Fibroblast of lung (primary cell): ENCODE results near the gene WNT6. TPM values are rescaled to one million over a fixed set of nuclear protein-coding genes. Genes with fewer than 3 reads are reported as not detected.
A peak's percentile ranks its signal among the peaks of the same experiment; 100 is the strongest.

ENCODE experiments used
- DNase-seq, 2 donors: peaks; one replicate each; pipeline versions ENCODE4 v3.0.0 to v3.0.0-alpha.2; 2010; ENCODE audit warnings: low read depth in 2 of 2
- H2AFZ ChIP-seq: 2 replicates; pipeline ENCODE4 v1.5.1; 2012; ENCODE audit warnings: low read length, control low read depth, inconsistent platforms
- H3K27ac ChIP-seq: 2 replicates; pipeline ENCODE4 v1.5.1; 2011; ENCODE audit warnings: low read length, control low read depth; ENCODE audit not compliant: insufficient read depth
- H3K27me3 ChIP-seq: 2 replicates; pipeline ENCODE4 v1.5.1; 2011; ENCODE audit warnings: mild to moderate bottlenecking, low read length; ENCODE audit not compliant: control insufficient read depth, insufficient read depth
- H3K36me3 ChIP-seq: 2 replicates; pipeline ENCODE4 v1.5.1; 2011; ENCODE audit warnings: low read length; ENCODE audit not compliant: control insufficient read depth, insufficient read depth
- H3K4me1 ChIP-seq: 2 replicates; pipeline ENCODE4 v1.5.1; 2011; ENCODE audit warnings: low read length; ENCODE audit not compliant: control insufficient read depth, insufficient read depth; ENCODE audit errors: extremely low read depth
- H3K4me2 ChIP-seq: 2 replicates; pipeline ENCODE4 v1.5.1; 2011; ENCODE audit warnings: low read length, control low read depth; ENCODE audit not compliant: insufficient read depth; ENCODE audit errors: extremely low read depth
- H3K4me3 ChIP-seq, 4 experiments: fragments of 200-600 bp in 1 of 4; sonication (generic) in 1 of 4; replicated peaks in 1 of 4; 2 replicates each; pipeline ENCODE4 v1.5.1; 2011 to 2016; ENCODE audit warnings: low read length in 4 of 4, low read depth in 3 of 4, mild to moderate bottlenecking in 3 of 4, control low read depth in 2 of 4, inconsistent platforms in 1 of 4, mixed read lengths in 1 of 4; ENCODE audit not compliant: insufficient read depth in 1 of 4; ENCODE audit errors: control extremely low read depth in 1 of 4
- H3K79me2 ChIP-seq: 2 replicates; pipeline ENCODE4 v1.5.1; 2012; ENCODE audit warnings: mild to moderate bottlenecking, low read length, inconsistent platforms; ENCODE audit not compliant: control insufficient read depth, insufficient read depth
- H3K9ac ChIP-seq: 2 replicates; pipeline ENCODE4 v1.5.1; 2011; ENCODE audit warnings: mild to moderate bottlenecking, low read length, control low read depth; ENCODE audit not compliant: insufficient read depth
- H3K9me3 ChIP-seq: 2 replicates; pipeline ENCODE4 v1.5.1; 2012; ENCODE audit warnings: low read depth, low read length; ENCODE audit not compliant: control insufficient read depth, insufficient read depth
- H4K20me1 ChIP-seq: 2 replicates; pipeline ENCODE4 v1.5.1; 2011; ENCODE audit warnings: low read length; ENCODE audit not compliant: control insufficient read depth, insufficient read depth; ENCODE audit errors: extremely low read depth
- EZH2 ChIP-seq: IDR thresholded peaks from 2 replicates; pipeline ENCODE4 v1.5.1; 2012; ENCODE audit warnings: low read length, control low read depth, mild to moderate bottlenecking; ENCODE audit errors: missing control alignments
- polyA plus RNA-seq, 2 donors: library from polyadenylated mRNA; depleted of rRNA in 1 of 2; stranded (reverse) in 1 of 2; unstranded in 1 of 2; fragments of >200 nt; gene quantifications; 2 replicates each; pipeline ENCODE4 v1.2.1, GENCODE V29; 2011 to 2012; ENCODE audit warnings: missing spikeins in 1 of 2
- total RNA-seq: library from RNA; depleted of rRNA; stranded (reverse); fragments of >200 nt; gene quantifications from 2 replicates; pipeline ENCODE4 v1.2.1, GENCODE V29; 2014
- TF ChIP-seq, protein P1 (sequence below), 2 donors: IDR thresholded peaks in 1 of 2; conservative IDR thresholded peaks in 1 of 2; 1 replicate in 1 of 2; 2 replicates in 1 of 2; pipeline ENCODE4 v1.5.1; 2011 to 2012; ENCODE audit warnings: low read length in 2 of 2, control low read depth in 1 of 2, inconsistent platforms in 1 of 2, low read depth in 1 of 2, mild to moderate bottlenecking in 1 of 2

WNT6 gene
- total and polyA plus RNA-seq, 2 donors (not counting 1 experiment from before 2014, with no cell fraction given): not detected

DNA sequence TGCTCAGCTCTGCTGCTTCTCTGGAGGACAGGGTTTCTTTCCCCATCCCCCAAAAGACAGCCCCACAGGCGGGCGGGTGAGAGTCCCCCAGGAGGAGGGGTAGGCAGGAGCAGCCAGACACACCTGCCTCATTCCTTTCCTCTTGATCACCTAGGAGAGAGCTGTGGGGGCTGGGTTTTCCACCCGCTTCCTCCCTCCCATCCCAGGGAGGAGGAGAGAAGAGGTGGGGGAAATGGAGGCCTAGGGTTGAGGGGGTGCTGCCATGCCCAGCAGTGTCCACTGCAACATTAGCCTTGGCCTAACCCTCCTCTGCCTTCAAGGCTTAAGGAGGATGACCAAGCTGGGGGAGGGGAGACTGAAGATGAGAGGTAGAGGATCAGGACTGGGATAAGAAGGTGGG, 35.7 kb downstream of the WNT6 start:
- H2AFZ ChIP-seq: no peak overlapping the region
- H3K27ac ChIP-seq: no peak overlapping the region
- H3K4me3 ChIP-seq: no peak overlapping the region
- no peaks in the 10 kb centered on the region for H3K9me3 ChIP-seq
- H4K20me1 ChIP-seq: no peaks in the 10 kb centered on the region
- H3K4me1 ChIP-seq: no peaks in the 10 kb centered on the region
- no peak for DNase-seq
- H3K4me2 ChIP-seq: no peak overlapping the region
- peaks cover 58% of the 10 kb centered on the region for H3K27me3 ChIP-seq
- H3K9ac ChIP-seq: no peak overlapping the region
- TF ChIP-seq, protein P1, sequence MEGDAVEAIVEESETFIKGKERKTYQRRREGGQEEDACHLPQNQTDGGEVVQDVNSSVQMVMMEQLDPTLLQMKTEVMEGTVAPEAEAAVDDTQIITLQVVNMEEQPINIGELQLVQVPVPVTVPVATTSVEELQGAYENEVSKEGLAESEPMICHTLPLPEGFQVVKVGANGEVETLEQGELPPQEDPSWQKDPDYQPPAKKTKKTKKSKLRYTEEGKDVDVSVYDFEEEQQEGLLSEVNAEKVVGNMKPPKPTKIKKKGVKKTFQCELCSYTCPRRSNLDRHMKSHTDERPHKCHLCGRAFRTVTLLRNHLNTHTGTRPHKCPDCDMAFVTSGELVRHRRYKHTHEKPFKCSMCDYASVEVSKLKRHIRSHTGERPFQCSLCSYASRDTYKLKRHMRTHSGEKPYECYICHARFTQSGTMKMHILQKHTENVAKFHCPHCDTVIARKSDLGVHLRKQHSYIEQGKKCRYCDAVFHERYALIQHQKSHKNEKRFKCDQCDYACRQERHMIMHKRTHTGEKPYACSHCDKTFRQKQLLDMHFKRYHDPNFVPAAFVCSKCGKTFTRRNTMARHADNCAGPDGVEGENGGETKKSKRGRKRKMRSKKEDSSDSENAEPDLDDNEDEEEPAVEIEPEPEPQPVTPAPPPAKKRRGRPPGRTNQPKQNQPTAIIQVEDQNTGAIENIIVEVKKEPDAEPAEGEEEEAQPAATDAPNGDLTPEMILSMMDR (conservative IDR thresholded peaks at IDR 0.05 in 1 of 2, IDR thresholded peaks at IDR 0.05 in 1 of 2; ENCODE audit: low read depth in 1 of 2, low read length in 2 of 2): no peak
- no peak for TF ChIP-seq EZH2
- no peaks in the 10 kb centered on the region for H3K36me3 ChIP-seq
- no peaks in the 10 kb centered on the region for H3K79me2 ChIP-seq

DNA sequence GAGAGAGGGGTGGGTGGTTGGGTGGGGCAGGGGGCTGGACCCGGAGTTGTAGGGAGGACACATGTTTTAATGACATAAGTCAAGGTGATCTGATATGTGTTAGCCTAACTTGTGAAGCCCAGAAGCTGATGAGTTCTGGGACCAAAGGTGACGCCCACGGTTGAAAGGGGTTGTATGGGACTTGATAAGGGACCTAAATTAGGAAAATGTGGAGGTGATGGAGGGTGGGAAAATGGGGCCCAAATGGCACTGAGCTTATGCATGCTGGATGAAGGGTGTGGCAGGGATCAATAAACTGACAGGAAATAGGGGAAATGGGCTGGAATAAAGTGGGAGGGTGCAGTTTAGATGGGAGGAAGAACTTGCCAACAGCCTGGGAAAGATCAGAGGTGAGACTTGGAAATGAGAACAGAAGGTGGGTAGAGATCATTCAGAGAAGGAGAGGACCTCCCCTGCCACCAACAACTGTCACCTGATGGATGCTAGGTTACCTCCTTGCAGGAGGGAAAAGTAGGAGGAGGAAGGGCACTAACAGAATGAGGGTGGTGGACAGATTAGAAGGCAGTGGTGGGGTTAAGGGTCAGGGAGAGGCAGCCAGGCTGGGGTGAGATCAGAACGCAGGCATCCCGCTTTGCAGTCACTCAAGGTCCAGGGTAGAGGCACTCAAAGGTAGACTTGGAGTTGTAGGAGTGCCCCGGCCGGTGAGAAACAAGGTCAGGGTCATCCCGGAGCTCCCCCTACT, 36.3 kb downstream of the WNT6 start:
- H2AFZ ChIP-seq: no peak overlapping the region
- H3K9ac ChIP-seq: no peak overlapping the region
- H3K27me3 ChIP-seq: peaks cover 58% of the 10 kb centered on the region
- H3K27ac ChIP-seq: no peak overlapping the region
- no peaks in the 10 kb centered on the region for H3K79me2 ChIP-seq
- no peak for DNase-seq
- no peak overlapping the region for H3K4me2 ChIP-seq
- no peaks in the 10 kb centered on the region for H3K9me3 ChIP-seq
- no peaks in the 10 kb centered on the region for H3K36me3 ChIP-seq
- TF ChIP-seq, protein P1 (conservative IDR thresholded peaks at IDR 0.05 in 1 of 2, IDR thresholded peaks at IDR 0.05 in 1 of 2; ENCODE audit: low read depth in 1 of 2, low read length in 2 of 2): no peak
- peak; percentile 32 for TF ChIP-seq EZH2
- H3K4me1 ChIP-seq: no peaks in the 10 kb centered on the region
- no peaks in the 10 kb centered on the region for H4K20me1 ChIP-seq
- H3K4me3 ChIP-seq: no peak overlapping the region

GRCh38 chr2:218896501-218897393, 37.1 kb downstream of the WNT6 start:
- no peaks in the 10 kb centered on the region for H3K36me3 ChIP-seq
- H3K27ac ChIP-seq: no peak overlapping the region
- peak in 1 of 2 donors; percentile 64 for DNase-seq
- H3K9me3 ChIP-seq: no peaks in the 10 kb centered on the region
- H3K4me3 ChIP-seq: no peak overlapping the region
- no peak overlapping the region for H3K4me2 ChIP-seq
- H3K79me2 ChIP-seq: no peaks in the 10 kb centered on the region
- no peak overlapping the region for H2AFZ ChIP-seq
- H3K9ac ChIP-seq: no peak overlapping the region
- TF ChIP-seq, protein P1 (conservative IDR thresholded peaks at IDR 0.05 in 1 of 2, IDR thresholded peaks at IDR 0.05 in 1 of 2; ENCODE audit: low read depth in 1 of 2, low read length in 2 of 2): no peak
- no peak for TF ChIP-seq EZH2
- no peaks in the 10 kb centered on the region for H4K20me1 ChIP-seq
- H3K4me1 ChIP-seq: no peaks in the 10 kb centered on the region
- peaks cover 55% of the 10 kb centered on the region for H3K27me3 ChIP-seq
